Prostate gland (tissue), 2 donors: ENCODE data around the gene APLNR.

Source experiments
- CTCF ChIP-seq, 4 experiments: fragments of 200-600 bp in 2 of 4; fragments of 450-650 bp in 2 of 4; sonication (generic) in 2 of 4; IDR thresholded peaks; 1 replicate in 3 of 4; 2 replicates in 1 of 4; pipeline ENCODE4 v1.5.1; 2016 to 2019; ENCODE audit warnings: antibody characterized with exemption in 4 of 4, mild to moderate bottlenecking in 2 of 4, moderate library complexity in 2 of 4
- POLR2A ChIP-seq: fragments of 450-650 bp; IDR thresholded peaks from one replicate; pipeline ENCODE4 v1.6.1; 2016; ENCODE audit warnings: antibody characterized with exemption, mild to moderate bottlenecking
- POLR2AphosphoS5 ChIP-seq: sonication (generic); formaldehyde crosslinking; IDR thresholded peaks from one replicate; pipeline ENCODE4 v1.6.1; 2017; ENCODE audit warnings: antibody characterized with exemption

- TF ChIP-seq CTCF (IDR thresholded peaks at IDR 0.05) (no peak), POLR2A (no peak), POLR2AphosphoS5 (no peak)
Observed at GRCh38 chr11:57203882-57204480, 33.1 kb downstream of the APLNR start.
